Motor neuron (in vitro differentiated cells): Measurements from ENCODE around the gene NFIB. TPM values are rescaled to one million over a fixed set of nuclear protein-coding genes. Genes with fewer than 3 reads are reported as not detected.

Source experiments
- ATAC-seq, 8 experiments: fragments of 200-7000 bp; cut with Tn5 transposase; replicated peaks in 6 of 8; 2 replicates each; pipeline ENCODE4 v1.8.0; 2021; ENCODE audit warnings: mild to moderate bottlenecking in 8 of 8, moderate library complexity in 8 of 8
- H3K27ac ChIP-seq, 2 donors: fragments of 250-450 bp; sonication (Bioruptor Pico); 2 replicates each; pipeline ENCODE4 v1.9.0; 2021; ENCODE audit warnings: antibody characterized with exemption in 2 of 2, mild to moderate bottlenecking in 2 of 2, moderate library complexity in 1 of 2
- H3K4me1 ChIP-seq, 2 donors: fragments of 250-450 bp; sonication (Bioruptor Pico); replicated peaks in 1 of 2; 2 replicates each; pipeline ENCODE4 v1.6.1; 2021; ENCODE audit warnings: antibody characterized with exemption in 2 of 2, mild to moderate bottlenecking in 2 of 2, moderate library complexity in 1 of 2
- H3K4me3 ChIP-seq, 5 donors: fragments of 250-450 bp; sonication (Bioruptor Pico); 2 replicates each; pipeline ENCODE4 v1.9.0; 2021; ENCODE audit warnings: antibody characterized with exemption in 5 of 5, mild to moderate bottlenecking in 5 of 5, moderate library complexity in 4 of 5
- WGBS, 10 experiments: fragments of 450-650 bp; shearing (Covaris generic); methylation state at CpG; one replicate each; pipeline ENCODE4 v1.0.0; 2022; 5-methylcytosine and 5-hydroxymethylcytosine counted together
- in situ Hi-C, 9 experiments: fragments of 400-800 bp; cut with MboI; loops; one replicate each; pipeline ENCODE4 v1.15.0; 2021; ENCODE audit warnings: low sequenced_read_pairs in 9 of 9, low pct_unique_long_range_greater_than_20kb in 2 of 9; ENCODE audit not compliant: unreplicated experiment in 9 of 9
- total RNA-seq, 8 experiments: library from RNA; unstranded; fragments of 300-600 nt; gene quantifications; 2 replicates each; pipeline versions ENCODE4 v1.2.3 to v1.2.4, GENCODE V29; 2022

The NFIB gene
- total RNA-seq, 8 experiments from 2014 or later = 0.67 to 112 (median 13.0) TPM

DNA sequence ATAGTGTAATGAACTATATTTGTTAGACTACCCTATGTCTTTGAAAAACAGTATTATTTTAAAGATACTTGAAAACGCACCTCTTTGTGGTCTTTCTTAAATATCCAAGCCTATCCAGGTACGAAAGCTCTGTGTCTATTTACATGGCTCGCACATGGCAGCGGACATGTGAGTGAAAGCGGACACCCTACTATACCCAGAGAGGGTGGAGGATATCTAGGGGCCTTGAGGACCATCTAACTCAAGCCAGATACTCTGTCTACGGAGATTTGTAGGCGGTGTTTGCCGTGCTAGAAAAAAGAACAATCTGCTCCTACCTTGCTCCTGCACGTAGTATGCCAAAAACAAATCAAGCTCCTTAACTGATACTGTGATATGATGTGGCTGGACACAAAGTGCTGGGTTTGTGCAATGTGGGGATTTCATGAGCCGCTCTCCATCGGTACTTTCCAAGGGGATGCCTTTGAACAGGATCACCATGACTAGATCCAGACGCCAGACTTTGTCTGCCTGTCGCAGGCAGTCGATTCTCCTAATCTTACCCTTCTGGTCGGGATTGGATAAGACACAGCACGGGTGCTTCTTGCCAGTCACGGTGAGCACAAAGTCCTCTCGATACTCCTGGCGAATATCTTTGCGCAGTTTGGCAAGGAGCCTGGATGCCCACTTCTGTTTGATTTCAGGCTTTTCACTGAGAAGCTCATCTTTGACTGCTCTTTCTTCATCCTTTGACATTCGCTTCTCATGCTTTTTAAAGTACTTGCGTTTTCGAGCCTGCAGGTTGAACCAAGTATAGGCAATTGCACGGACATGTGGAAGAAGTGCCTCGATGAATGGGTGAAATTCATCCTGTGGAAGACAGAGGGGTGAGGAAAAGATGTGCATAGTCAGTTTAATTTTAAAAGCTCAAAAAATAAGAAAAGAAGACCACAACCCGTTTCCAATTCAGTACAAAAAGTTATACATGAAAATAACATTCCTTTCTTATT, 7.0 kb downstream of the NFIB start:
- 70 to 100% (median 92%) methylated on average over 2 to 16 of the region's 26 CpGs for WGBS, 10 experiments
- Histone ChIP-seq H3K27ac (no peak overlapping the region), H3K4me3 (no peak overlapping the region), H3K4me1 (peaks cover 0 to 13% of the 10 kb centered on the region in 2 donors)
- ATAC-seq = no peak
- in situ Hi-C loops = no loop called here

DNA sequence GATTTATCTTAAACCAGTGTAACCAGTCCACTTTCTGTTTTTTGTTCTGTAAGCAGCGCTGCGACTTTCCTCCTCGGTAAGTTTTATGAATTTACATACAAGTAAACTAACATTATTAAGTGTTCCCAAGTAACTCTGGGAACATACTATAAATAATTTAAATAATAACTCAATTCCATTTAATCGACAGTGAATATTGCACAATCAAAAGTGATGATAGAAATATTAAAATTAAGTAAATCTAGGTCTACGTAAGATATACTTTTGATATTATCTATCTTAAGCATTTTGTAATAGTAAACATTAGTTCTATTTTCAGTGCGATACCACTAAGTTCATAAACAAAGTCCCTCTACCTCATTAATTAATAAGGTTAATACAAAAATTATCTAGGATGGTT, 7.8 kb downstream of the NFIB start:
- Histone ChIP-seq H3K4me3 (no peak overlapping the region), H3K4me1 (peaks cover 0 to 16% of the 10 kb centered on the region in 2 donors), H3K27ac (no peak overlapping the region)
- in situ Hi-C loops = no loop called here
- ATAC-seq = no peak
- 82 to 100% (median 92%) methylated on average over 4 to 6 of the region's 6 CpGs; no CpG with 5 or more reads in 1 of the 10 experiments for WGBS, 10 experiments

DNA sequence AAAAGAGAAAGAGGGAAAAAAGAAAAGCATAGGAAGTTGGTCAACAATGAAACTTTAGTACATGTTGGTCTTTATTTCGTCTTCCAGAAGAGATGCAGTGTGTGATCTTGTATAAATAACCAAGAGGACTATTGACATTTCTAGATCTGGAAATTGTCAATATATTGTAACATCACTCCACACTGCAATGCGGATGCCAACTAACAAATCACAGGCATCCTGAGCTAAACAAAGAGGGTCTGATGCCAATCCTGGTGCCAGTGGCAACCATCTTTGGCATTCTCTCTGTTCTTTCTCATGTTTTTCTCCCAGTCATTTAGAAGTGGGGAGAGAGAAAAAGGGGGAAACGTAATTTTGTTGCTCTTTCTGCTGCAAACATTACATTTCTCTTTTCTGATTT, 9.7 kb downstream of the NFIB start:
- in situ Hi-C loops = no loop called here
- Histone ChIP-seq H3K27ac (no peak overlapping the region), H3K4me3 (no peak overlapping the region), H3K4me1 (peaks cover 0 to 15% of the 10 kb centered on the region in 2 donors)
- 61 to 100% (median 86%) methylated on average over 2 to 3 of the region's 3 CpGs; no CpG with 5 or more reads in 1 of the 10 experiments for WGBS, 10 experiments
- peak in 1 of 8 experiments; percentile 37 for ATAC-seq

DNA sequence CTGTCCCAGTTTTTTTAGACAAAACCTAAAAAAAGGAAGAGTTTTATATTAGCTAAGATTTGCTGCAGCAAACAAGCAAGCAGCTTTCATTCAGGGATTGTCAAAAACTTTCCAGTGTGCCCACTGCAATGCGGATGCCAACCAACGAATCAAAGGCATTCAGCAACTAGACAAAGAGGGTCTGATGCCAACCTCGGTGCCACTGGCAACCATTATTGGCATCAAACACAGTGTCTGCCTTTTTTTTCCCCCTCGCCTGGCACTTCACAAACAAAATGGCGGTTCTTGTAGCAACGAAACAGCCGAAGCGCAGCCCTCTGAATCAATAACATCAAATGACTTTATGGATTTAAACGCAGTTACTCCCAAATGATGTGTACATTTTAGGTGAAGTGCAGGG, 10.4 kb downstream of the NFIB start:
- Histone ChIP-seq H3K4me1 (peaks cover 3 to 11% of the 10 kb centered on the region in 2 donors), H3K27ac (no peak overlapping the region), H3K4me3 (no peak overlapping the region)
- ATAC-seq = peak in 1 of 8 experiments; percentile 49
- in situ Hi-C loops = no loop called here
- WGBS, 10 experiments = 69 to 97% (median 91%) methylated on average over 2 to 9 of the region's 9 CpGs; no CpG with 5 or more reads in 2 of the 10 experiments

DNA sequence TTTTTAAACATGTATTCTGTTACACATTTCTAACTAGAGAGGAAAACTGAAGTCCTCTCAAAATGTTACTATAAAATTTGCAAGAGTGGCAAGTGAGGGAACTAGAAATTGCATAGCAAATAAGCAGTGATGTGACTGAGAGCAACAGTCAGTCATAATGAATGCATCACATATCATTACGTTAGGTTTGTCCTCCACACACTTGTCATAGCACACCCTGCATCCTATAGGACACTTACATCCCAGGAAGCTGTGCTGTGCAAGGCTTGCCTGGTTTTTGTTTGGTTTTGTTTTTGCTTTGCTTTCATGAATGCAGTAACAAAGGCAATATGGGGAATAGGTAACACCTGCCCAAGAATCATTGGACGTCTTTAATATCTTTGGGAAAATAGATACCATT, 10.8 kb downstream of the NFIB start:
- Histone ChIP-seq H3K27ac (no peak overlapping the region), H3K4me3 (no peak overlapping the region), H3K4me1 (peaks cover 8 to 9% of the 10 kb centered on the region in 2 donors)
- in situ Hi-C loops = no loop called here
- ATAC-seq = peak in 1 of 8 experiments; percentile 17
- 60 to 95% (median 92%) methylated on average over 1 to 2 of the region's 2 CpGs; no CpG with 5 or more reads in 3 of the 10 experiments for WGBS, 10 experiments

DNA sequence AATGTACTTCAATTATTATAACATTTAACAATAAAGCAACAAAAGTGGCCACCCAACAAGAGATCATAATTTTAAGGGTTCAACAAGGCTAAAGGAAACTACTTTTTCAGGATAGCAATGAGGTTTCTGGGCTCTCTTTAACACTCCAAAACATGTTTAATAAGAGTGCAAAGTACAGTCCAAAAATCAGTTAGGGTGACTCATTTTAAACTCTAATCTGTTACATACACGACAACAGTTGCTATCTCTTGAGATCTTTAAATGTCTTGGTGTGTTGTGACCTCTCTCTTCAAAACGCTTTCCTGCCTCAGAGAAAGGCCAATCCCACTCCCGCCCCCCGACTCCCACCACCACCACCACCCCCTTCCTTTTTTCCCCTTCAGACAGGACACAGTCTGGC, 11.5 kb downstream of the NFIB start:
- ATAC-seq = no peak
- H3K4me1 ChIP-seq = peaks cover 8 to 9% of the 10 kb centered on the region in 2 donors
- no peak overlapping the region for H3K4me3 ChIP-seq

DNA sequence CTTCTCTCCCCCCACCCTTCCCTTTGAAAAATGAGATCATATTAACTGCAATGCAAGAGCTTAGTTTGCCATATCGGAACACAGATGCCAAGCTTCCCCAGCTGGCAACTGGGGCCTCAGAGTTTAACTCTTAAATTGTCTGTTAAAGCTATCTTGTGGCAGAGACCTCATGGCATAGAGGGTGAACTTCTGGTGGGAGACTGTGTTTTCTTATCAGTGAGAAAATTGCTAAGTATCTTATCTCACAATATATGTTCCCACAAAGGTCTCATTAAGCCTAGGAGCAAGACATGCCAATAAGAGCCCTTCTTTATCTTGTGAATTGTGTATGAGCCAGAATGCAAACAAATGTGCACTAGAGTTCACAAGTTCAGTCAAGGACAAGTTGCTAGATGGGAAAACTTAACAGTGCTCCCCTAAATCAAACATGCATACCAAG, 12.3 kb downstream of the NFIB start:
- in situ Hi-C loops = no loop called here
- no peak overlapping the region for H3K27ac ChIP-seq
- peaks cover 8 to 9% of the 10 kb centered on the region in 2 donors for H3K4me1 ChIP-seq
- WGBS, 10 experiments = 60% methylated on average over 1 of the region's 1 CpG; no CpG with 5 or more reads in 9 of the 10 experiments
- ATAC-seq = no peak
- H3K4me3 ChIP-seq = no peak overlapping the region

More for the DNA sequence above, 11.5 kb downstream of the NFIB start:
- no peak overlapping the region for H3K27ac ChIP-seq
- 0 to 100% (median 40%) methylated on average over 1 of the region's 4 CpGs; no CpG with 5 or more reads in 7 of the 10 experiments for WGBS, 10 experiments
- in situ Hi-C loops = no loop called here

DNA sequence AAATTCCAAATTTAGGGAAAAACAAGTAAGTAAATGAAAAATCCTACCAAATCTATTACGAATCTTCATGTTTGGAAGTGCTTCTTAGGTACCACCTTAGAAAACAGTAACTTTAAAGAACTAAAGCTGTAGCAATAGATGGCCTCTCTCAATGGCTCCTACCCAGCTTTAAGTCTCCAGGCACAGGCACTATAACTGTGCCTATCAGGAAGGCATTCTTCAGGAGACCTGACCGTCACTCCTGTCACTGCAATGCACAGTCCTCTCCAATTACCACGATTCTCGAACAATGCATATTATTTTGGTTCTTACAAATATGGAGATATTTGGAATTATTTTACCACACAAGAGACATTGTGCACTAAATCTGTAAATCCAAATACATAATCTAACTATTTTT, 12.9 kb downstream of the NFIB start:
- 69 to 100% (median 96%) methylated on average over 1 to 4 of the region's 4 CpGs; no CpG with 5 or more reads in 1 of the 10 experiments for WGBS, 10 experiments
- in situ Hi-C loops = no loop called here
- H3K4me3 ChIP-seq = no peak overlapping the region
- peaks cover 8 to 9% of the 10 kb centered on the region in 2 donors for H3K4me1 ChIP-seq
- ATAC-seq = no peak
- no peak overlapping the region for H3K27ac ChIP-seq

DNA sequence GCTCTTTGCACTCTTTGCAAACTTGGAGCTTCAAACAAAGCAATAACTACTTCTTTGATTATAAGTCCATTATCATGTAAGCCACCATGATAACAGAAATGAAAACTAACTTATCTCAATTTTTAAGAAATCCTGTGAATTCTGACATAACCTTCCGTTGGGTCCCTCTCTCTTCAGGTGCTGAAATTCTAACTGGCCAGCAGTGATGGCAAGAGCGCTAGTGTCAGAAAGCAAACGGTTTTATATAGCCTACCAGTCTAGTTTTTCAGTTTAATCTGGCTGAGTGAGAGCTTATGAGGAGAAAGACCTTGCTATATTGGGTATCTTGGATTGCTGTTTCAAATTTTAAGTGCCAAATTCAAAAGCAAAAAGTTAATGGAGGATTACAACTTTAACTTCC, 13.4 kb downstream of the NFIB start:
- Histone ChIP-seq H3K4me3 (no peak overlapping the region), H3K27ac (no peak overlapping the region), H3K4me1 (peaks cover 8 to 9% of the 10 kb centered on the region in 2 donors)
- 53 to 100% (median 90%) methylated on average over 1 to 3 of the region's 3 CpGs; no CpG with 5 or more reads in 1 of the 10 experiments for WGBS, 10 experiments
- in situ Hi-C loops = no loop called here
- no peak for ATAC-seq

DNA sequence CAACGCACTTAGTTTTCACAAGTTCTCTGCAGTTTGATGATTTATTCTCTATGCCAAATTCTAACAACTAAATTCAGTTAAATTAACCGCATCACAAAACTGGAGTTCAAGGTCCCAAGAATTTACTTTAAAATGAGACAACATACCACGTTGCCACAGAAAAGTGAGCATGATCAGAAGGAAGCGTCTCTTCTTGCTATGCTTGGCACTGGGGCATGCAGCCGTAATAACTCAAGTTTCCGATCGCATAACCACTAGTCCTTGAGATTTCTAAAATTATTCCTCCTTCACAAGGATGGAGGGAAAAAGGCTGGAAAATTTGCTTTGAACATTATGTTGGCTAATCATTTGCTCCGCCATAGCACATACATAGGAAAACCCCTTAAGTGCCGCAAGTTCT, 13.9 kb downstream of the NFIB start:
- Histone ChIP-seq H3K27ac (no peak overlapping the region), H3K4me3 (no peak overlapping the region), H3K4me1 (peaks cover 8 to 9% of the 10 kb centered on the region in 2 donors)
- 88 to 100% (median 95%) methylated on average over 1 to 9 of the region's 9 CpGs for WGBS, 10 experiments
- in situ Hi-C loops = no loop called here
- ATAC-seq = no peak

DNA sequence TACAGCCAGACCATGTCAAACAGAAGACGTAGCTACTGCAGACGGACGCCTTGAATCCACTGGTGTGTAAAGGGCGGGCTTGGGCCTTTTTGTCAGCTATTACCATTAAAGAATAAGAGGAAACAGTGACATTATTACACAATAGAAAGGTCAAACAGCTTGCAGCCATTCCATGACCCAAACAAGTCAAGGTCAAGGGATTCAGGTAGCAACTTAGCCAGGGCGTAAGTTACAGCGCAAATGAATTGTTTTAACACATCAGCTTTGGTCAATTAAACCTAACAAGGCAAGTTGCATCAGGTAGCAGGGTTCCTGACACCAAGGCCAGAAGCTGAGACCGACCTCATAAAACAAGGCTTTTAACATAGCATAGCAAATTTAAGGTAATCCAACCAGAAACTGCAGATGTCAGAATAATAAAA, 15.3 kb downstream of the NFIB start:
- WGBS, 10 experiments = 13 to 80% (median 52%) methylated on average over 1 to 7 of the region's 7 CpGs; no CpG with 5 or more reads in 2 of the 10 experiments
- Histone ChIP-seq H3K4me1 (peaks cover 8 to 9% of the 10 kb centered on the region in 2 donors), H3K27ac (no peak overlapping the region), H3K4me3 (no peak overlapping the region)
- in situ Hi-C loops = no loop called here
- peak in 2 of 8 experiments; percentile 14 to 53 for ATAC-seq

DNA sequence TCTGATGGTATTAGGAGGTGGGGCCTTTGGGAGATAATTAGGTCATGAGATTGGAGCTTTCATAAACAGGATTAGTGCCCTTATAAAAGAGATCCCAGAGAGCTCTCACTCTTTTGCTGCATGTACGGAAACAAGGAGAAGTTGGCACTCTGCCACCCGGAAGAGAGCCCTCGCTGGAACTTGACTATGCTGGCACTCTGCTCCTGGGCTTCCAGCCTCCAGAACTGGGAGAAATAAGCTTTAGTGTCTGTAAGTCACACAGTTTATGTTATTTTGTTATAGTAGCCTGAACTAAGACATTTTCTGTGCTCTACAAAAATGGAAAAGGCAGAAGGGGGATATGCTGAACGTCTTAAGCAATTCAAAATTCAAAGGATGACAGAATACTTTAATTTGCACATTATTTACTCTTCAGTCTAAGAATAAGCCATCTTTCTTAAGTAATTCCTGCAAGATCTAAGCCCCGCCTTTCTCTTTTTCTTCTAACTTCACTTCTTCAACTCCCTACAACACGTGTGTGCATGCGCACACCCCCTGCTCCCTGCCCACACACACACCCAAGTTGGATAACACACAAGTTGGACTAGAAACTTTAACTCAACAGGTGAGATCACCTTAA, 17.3 kb downstream of the NFIB start:
- in situ Hi-C loops = no loop called here
- H3K27ac ChIP-seq = no peak overlapping the region
- H3K4me1 ChIP-seq = peaks cover 7 to 8% of the 10 kb centered on the region in 2 donors
- 25 to 100% (median 89%) methylated on average over 2 to 7 of the region's 7 CpGs; no CpG with 5 or more reads in 1 of the 10 experiments for WGBS, 10 experiments
- ATAC-seq = peak in 3 of 8 experiments; percentile 20 to 68 (median 60)
- no peak overlapping the region for H3K4me3 ChIP-seq

DNA sequence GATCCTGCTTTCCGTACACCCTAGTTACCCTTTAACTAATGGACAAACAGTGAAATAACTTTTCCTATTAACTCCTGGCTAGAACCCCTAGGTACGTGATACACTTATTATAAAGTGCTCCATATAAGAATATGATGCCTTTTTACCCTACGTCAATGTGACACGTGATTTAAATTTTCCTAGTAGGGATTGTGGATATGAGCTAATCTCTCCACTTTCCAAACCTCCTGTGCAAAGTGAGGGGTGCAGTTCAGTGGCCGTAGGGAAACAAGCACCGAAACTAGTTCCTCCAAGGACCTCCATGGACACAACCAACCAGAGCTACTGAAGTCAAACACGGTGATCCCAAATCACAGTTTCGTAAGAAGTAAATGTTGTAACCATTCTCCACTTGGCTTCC, 19.3 kb downstream of the NFIB start:
- Histone ChIP-seq H3K27ac (no peak overlapping the region), H3K4me3 (no peak overlapping the region), H3K4me1 (peaks cover 5 to 8% of the 10 kb centered on the region in 2 donors)
- in situ Hi-C loops = no loop called here
- ATAC-seq = no peak
- WGBS, 10 experiments = 47 to 100% (median 97%) methylated on average over 2 to 8 of the region's 8 CpGs
